Measurements from ENCODE around the gene NPIPB9. TPM values are rescaled to one million over a fixed set of nuclear protein-coding genes. Genes with fewer than 3 reads are reported as not detected.

The NPIPB9 gene
- total RNA-seq, 1 experiment from 2014 or later = 0.40 TPM

DNA sequence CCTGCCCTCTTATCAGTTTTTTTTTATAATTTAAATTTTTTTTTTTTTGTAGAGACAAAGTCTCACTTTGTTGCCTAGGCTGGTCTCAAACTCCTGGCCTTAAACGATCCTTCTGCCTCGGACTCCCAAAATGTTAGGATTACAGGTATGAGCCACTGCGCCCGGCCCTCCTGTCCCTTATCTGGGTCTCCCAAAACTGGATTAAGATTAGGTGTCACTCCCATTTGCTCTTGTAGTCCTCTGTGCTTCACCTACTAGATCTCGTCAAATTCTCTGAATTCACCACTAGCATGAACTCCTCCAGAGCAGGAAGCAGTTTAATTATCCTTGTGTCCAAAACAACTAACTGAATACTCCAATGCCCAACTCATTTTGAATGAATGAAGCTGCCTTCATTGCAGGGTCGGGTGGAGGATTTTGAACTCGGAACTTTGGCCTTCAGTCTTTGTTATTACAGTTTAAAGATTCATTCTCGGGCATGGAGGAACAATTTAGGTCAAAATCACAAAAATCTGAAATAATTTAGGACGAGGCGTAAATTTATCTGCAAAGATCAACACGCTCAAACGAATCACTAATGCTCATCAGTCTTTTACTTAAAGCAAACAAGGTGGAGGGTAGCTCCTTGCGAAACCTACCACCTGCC lies 70.4 kb downstream of the NPIPB9 start:
- DNase-seq (ENCODE audit: low read depth) = no peak

Small RNA genes lying within 50 kb of the gene (small RNA-seq; reads per million reads assigned to genes)
- not detected for gene MIR6862-2

Other genes starting within 250 kb of the NPIPB9 start
- gene IL27, start 245.0 kb upstream of the NPIPB9 start, total RNA-seq (2014; rRNA removed; shearing (Covaris generic)) = not detected in 2 replicates
- gene NUPR1, start 212.8 kb upstream of the NPIPB9 start, total RNA-seq (2014; rRNA removed; shearing (Covaris generic)) = 2.7 and 8.2 TPM in 2 replicates
- gene SGF29, start 197.9 kb upstream of the NPIPB9 start, total RNA-seq (2014; rRNA removed; shearing (Covaris generic)) = 25.4 and 26.0 TPM in 2 replicates
- 1.0 TPM in 1 of 2 replicates, not detected in the other for gene SULT1A2, start 154.7 kb upstream of the NPIPB9 start, total RNA-seq (2014; rRNA removed; shearing (Covaris generic))
- 1.1 and 1.7 TPM in 2 replicates for gene SULT1A1, start 141.7 kb upstream of the NPIPB9 start, total RNA-seq (2014; rRNA removed; shearing (Covaris generic))
- gene NPIPB8, start 113.7 kb upstream of the NPIPB9 start, total RNA-seq (2014; rRNA removed; shearing (Covaris generic)) = 0.23 TPM in 1 of 2 replicates, not detected in the other
- gene EIF3C, start 40.3 kb upstream of the NPIPB9 start, total RNA-seq (2014; rRNA removed; shearing (Covaris generic)) = 456 and 760 TPM in 2 replicates
- 36.5 and 57.7 TPM in 2 replicates for gene ATXN2L, start 71.2 kb downstream of the NPIPB9 start, total RNA-seq (2014; rRNA removed; shearing (Covaris generic))
- 390 and 404 TPM in 2 replicates for gene TUFM, start 94.6 kb downstream of the NPIPB9 start, total RNA-seq (2014; rRNA removed; shearing (Covaris generic))
- 28.5 and 38.5 TPM in 2 replicates for gene SH2B1, start 112.1 kb downstream of the NPIPB9 start, total RNA-seq (2014; rRNA removed; shearing (Covaris generic))
- gene ATP2A1, start 126.7 kb downstream of the NPIPB9 start, total RNA-seq (2014; rRNA removed; shearing (Covaris generic)) = 0.27 TPM in 1 of 2 replicates, not detected in the other
- 24.7 and 28.0 TPM in 2 replicates for gene RABEP2, start 173.5 kb downstream of the NPIPB9 start, total RNA-seq (2014; rRNA removed; shearing (Covaris generic))
- not detected in 2 replicates for gene CD19, start 180.2 kb downstream of the NPIPB9 start, total RNA-seq (2014; rRNA removed; shearing (Covaris generic))
- 30.4 and 33.2 TPM in 2 replicates for gene NFATC2IP, start 199.2 kb downstream of the NPIPB9 start, total RNA-seq (2014; rRNA removed; shearing (Covaris generic))
- gene SPNS1, start 223.0 kb downstream of the NPIPB9 start, total RNA-seq (2014; rRNA removed; shearing (Covaris generic)) = 36.5 and 45.6 TPM in 2 replicates
- gene LAT, start 233.3 kb downstream of the NPIPB9 start, total RNA-seq (2014; rRNA removed; shearing (Covaris generic)) = 32.7 and 44.1 TPM in 2 replicates